Stimulated activated CD8-positive, alpha-beta memory T cell treated with anti-CD3 and anti-CD28 coated beads, Interleukin-15, amount 100 ng/mL, for 48 hours (primary cell): ENCODE data around the gene UXS1.
"Not testable (repeated sequence)": the region's sequence is repeated elsewhere in the genome, so short reads cannot be mapped to it uniquely, and the experiment has no call there.

ENCODE experiments used
- DNase-seq, 2 donors: peaks; one replicate each; pipeline ENCODE4 v3.0.0-alpha.2; 2020; ENCODE audit warnings: low read depth in 2 of 2

UXS1 gene

DNA sequence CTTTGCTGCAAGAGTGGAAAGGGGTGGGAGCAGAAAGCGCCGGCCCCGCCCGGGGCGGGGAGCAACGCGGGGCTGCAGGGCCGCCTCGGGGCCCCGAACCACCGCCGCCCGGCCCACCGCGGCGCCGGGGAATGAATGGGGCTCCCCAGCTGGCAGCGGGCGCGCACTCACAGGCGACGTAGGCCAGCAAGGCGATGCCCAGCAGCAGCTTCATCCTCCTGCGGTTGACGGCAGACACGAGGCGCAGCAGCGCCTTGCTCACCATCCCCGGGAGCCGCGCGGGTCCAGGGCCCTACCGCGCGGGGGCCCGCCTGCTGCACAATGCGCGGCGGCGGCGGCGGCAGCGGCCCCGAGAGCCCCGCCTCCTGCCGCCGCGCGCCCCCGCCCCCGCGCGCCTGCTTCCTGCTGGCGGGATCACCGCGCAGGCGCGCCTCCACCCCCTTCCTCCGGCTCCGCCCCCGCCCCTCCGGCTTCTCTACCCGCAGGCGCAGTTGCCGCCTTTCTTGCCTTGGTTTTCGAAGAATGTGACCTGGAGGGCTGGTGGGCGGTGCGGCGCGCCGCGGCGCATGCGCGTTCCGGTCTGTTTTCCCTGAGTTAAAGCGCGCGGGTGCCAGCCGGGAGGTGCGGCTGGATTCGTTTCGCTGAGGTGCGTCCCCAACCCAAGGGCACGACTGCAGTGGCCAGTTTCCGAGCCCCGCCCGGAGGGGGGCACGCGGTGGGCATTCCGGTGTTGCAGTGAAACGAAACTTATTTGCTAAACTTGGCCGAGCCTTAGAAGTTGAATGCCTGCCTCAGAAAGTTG is at the start of gene UXS1:
Gene UXS1 (minus strand): TSS at position 325 of the 802 bp plus-strand sequence. CDS start 60 bp downstream, at position 265.
- peak; percentile 98 to 99 for DNase-seq

DNA sequence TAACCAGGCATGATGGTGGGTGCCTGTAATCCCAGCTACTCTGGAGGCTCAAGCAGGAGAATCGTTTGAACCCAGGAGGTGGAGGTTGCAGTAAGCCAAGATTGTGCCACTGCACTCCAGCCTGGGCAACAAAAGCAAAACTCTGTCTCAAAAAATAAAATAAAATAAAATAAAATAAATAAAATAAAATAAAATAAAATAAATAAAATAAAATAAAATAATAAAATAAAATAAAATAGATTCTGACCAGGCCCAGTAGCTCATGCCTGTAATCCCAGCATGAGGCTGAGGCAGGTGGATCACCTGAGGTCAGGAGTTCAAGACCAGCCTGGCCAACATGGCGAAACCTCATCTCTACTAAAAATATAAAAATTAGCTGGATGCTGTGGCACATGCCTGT is 45.4 kb upstream of the UXS1 start:
- not testable (repeated sequence) for DNase-seq

DNA sequence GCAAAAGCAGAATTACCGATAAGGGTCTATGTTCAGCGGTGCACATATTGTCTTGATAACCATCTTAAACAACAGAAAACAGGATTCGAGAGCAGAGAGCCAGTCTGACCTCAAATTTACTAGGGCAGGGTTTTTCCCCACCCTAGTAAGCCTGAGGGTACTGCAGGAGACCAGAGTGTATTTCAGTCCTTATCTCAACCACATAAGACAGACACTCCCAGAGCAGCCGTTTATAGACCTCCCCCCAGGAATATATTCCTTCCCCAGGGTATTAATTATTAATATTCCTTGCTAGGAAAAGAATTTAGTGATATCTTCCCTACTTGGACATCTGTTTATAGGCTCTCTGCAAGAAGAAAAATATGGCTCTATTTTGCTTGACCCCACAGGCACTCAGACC is 41.3 kb upstream of the UXS1 start:
- DNase-seq = not testable (repeated sequence)

DNA sequence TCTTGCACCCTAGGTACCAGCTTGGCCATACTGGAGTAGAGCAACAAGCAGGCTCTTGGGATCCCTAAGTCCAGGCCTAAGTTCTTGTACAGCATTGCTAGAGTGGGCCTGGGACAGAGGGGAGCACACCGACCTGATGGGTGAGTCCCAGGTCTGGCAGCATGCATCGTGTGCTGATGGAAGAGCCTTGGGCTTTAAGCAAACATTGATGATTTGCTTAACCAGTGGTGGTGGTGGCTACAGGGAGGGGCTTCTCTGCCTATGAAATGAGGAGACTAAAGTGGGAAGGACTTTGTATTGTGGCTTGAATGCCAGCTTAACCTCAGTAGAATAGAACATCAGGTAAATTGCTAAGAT is 39.2 kb upstream of the UXS1 start:
- DNase-seq = no peak

DNA sequence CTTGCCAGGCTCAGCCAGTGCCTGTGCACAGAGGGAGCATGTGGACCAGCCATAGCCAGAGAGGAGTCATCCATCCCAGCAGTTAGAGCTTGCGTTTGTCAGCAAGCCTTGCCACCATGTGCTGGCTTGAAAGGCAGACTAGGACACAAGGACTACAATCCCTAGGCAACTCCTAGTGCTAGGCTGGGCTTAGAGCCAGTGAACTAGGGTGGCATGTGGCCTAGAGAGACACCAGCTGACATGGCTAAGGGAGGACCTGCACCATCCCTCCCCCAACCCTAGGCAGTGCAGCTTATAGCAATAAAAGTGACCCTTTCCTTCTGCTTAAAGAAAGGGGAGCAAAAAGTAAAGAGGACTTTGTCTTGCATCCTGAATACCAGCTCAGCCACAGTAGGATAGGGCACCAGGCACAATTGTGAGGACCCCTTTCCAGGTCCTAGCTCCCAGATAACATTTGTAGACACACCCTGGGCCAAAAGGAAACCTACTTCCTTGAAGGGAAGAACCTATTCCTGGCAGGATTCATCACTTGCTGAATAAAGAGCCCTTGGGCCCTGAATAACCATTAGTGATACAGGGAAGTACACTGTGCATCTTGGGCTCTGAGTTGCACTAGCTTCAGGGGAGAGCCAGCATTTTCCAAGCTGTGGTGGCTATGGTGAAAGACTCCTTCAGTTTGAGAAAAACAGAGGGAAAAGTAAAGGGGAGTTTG is 38.7 kb upstream of the UXS1 start:
- DNase-seq = no peak

DNA sequence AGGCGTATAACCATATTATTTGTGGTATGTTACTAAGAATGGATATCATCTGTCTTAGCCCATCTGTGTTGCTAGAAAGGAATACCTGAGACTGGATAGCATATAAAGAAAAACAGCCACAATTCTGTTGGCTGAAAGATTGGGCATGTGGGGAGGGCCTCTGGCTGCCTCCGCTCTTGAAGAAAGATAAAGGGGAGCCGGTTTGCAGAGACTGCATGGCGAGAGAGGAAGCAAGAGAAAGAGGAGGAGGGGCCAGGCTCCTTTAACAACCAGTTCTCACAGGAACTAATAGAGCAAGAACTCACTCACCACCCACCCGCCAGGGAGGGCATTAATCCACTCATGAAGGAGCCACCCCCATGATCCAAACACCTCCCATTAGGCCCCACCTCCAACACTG is 29.2 kb upstream of the UXS1 start:
- DNase-seq = no peak

DNA sequence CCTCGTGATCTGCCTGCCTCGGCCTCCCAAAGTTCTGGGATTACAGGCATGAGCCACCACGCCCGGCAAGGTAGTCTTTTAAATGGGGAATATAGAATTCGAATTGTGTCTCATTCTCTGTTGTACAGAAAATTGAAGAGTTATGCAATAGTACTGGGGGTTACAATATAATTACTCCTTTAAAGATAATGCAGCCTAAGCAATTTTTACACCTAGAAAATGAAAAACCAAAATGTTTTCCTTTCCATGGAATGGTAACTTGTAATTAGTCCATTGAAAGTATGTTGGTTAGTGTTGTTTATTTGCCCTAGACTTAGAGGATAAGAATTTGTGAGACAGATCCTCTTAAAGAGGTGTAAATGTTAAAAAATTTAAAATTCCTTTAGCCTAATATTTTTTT is 28.0 kb upstream of the UXS1 start:
- not testable (repeated sequence) for DNase-seq

DNA sequence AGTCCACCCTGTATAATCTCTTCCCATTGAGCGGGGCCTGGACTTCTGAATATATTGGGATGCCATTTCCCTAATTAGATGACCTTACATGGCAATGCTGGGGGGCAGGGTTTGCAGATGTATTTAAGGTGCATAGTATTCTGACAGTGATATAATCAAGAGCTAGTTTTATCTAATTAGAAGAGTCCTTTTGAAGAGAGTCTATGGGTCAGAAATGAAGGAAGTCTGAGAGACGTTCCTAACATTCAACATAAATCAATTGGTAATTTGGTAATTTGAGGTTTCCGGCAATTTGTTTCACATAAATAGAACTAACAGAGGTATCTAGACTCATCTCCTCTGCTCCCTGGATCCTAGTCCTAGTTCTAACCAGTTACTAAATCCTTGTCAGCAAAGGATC is 25.7 kb upstream of the UXS1 start:
- DNase-seq = no peak

DNA sequence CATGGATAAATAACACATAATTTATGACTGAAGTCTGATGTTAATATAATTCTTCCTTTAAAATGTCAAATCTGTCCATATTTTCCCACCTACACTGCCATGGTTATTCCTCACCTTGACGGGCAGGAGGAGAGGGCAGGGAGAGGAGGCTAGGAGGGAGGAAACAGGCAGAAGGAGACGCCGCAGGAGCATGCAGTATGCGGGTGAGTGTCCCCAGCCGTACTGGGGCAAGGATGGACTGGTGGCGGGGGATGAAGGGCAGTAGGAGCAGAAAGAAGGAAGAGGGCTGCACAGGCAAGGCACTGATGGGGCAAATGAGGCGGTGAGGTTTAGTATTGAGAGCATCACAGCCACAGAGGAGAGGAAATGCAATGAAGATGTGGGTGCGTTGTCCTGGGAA is 25.1 kb upstream of the UXS1 start:
- not testable (repeated sequence) for DNase-seq

DNA sequence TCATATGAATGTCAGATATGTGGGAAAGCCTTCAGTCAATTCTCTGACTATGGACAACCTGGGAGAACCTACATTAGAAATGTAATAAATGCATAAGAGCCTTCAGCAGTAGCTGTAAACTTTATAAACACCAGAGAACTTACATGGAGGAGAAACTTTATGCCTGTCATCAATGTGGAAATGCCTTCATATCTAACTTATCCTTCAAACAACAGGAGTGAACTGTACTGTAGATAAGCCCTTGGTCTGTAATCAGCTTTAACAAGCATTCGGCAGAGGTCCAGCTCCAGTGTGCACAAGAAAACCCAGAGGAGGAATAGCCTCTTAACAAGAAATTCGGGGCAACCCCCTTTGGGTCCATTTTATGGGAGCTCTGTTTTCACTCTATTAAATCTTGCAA is 14.8 kb upstream of the UXS1 start:
- no peak for DNase-seq

DNA sequence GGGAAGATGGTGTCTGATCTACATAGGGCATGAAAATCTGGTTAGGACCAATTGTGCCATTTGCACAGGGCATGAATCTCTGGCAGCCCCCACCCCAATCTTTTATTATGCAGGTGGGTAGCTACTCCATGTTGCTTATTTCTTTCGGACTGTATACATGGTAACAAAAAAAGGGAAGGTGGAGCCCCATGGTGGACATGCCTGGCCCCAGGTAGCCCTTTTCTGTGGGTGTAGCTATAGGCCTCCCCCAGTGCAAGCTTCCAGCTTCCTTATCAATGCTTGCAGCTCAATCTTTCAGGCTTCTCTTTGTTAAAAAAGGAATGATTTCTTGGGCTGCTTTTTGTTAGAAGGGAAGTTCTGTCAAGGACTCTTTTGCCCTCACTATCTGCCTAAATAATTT is 14.3 kb upstream of the UXS1 start:
- DNase-seq = no peak

DNA sequence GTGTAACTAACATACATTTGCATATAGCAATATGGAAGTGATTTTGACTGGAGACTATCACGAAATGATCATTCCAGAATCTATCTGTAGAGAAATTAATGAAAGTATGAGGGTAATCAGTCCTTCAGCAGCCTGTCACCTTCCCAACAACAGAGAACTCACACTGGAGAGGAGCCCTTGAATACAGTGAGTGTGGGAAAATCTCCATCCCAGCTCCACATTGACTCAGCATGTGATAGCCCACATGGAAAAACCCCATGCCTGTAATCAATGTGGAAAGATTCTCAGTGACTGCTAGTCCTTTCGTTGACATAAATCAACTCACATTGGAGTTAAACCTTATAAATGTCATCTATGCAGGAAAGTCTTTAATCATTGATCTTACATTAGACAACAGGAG is 13.1 kb upstream of the UXS1 start:
- DNase-seq = no peak

DNA sequence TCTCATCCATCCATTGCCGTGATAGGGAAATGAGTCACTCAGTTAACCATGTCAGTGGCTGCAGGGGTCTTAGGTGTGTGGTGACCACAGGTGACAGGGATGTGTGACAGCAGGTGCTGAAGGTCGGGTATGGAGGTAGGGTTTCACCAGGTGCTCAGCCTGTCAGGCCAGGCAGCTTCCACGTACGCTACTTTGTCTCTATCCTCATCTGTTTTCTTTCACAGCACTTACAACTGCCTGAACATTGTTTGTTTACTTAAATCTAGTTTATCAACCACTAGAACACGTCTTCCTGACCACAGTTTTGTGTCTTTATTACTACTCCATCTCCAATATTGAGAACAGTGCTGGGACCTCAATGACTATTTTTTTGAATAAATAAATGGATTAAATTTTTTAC is 11.4 kb upstream of the UXS1 start:
- DNase-seq = no peak

DNA sequence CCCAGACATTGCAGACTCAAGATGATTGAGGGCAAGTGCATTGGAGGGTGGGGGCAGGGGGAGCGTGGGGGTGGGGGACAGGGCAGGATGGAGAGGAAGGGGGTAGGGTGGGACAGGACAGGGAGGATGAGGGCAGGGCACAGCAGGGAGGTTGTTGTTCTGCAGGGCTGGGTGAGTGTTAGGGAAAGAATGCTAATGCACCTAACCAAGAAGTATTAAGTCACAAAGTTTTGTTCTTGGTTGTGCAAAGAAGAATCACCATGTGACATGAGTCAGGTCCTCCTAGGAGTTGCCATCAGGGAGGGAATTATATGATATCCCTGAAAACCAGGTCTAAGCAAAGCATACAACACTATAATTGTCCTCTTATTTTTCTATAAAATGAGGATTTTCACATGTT is 10.4 kb upstream of the UXS1 start:
- DNase-seq = not testable (repeated sequence)

DNA sequence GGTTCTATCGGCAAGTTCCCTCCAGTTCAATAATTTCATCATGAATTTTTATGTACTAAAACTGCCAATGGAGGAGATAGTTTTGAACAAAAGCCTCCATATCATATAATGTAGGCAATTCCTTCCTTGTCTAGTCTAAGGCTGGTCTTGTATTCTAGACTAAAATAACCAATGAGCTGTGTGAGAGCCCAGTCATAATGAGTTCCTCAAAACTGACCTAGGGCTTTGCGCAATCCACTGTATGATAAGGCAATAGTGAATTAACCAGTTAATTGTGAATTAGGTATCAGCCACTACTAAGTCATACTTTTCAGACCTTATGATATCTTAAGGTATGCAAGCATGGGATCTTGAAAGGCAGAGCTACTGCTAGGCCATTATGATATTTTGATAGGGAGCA is 7.6 kb upstream of the UXS1 start:
- no peak for DNase-seq

DNA sequence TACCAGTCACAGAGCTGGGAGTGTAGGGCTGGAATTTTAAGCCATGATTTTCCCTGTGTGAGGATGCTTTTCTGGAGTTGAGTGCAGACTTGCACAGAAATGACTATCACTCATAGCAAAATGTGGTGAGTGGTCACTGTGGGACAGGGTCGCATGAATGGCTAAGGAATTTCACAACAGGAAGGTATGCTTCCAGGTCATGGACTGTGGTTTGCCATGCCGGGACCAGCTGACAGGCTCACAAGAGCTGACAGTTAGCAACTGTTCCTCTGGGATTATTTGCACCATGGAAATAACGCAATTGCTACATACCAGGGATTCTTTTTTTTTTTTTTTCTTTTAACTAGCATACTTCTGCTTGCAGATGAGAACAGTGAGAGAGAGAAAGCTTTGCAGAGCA is 3.8 kb upstream of the UXS1 start:
- no peak for DNase-seq

DNA sequence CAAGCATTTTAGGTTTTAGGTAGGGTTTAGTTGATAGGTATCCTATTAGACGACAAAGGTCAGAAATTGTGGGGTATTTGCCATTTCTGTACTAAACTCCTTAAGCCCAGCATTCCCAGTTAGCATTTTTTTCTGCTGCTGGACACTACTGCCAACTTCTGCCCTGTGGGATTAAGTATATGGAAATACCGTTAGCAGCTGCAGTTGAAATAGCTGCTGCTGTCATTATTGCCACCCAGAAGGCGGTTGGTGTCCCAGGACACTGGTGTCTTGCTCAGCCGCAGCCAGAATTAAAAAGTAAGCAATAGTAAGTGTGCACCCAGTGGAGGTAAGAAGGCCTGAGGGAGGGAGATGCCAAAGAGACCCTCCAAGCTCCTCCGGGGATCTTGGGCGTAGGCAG is 1.9 kb upstream of the UXS1 start:
- no peak for DNase-seq

DNA sequence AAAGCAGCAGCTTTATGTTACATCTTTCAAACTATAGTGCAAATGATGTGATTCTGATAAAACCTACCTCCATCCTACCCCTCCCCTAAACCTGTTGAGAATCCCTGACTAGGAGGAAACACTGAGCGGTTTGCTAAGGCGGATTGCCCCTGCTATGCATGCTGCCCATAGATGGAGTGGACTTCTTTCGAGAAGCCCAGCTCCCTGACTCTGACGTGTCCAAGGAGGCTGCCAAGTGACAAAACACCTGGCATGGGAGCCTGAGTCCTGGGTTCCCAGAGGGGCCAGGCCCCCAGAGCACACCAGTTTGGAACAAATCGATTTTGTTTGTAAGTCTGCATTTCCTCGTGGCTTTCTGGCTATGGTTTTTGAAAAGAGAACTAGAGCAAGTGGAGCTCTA is 1.4 kb upstream of the UXS1 start:
- no peak for DNase-seq

DNA sequence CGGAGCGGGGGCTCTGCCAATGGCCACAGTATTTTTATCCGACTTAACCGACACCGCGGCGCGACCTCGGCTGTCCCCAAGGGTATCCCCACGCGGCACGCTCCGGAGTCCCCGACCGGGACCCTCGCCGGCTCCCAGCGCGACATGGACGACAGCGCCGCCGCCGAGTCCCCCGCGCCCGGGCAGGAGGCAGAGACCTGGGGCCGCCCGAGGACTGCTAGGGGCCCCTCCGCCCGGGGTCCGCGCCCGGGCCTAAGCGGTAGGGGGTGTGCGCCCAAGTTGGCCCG is 468 bp downstream of the UXS1 start:
- no peak for DNase-seq

DNA sequence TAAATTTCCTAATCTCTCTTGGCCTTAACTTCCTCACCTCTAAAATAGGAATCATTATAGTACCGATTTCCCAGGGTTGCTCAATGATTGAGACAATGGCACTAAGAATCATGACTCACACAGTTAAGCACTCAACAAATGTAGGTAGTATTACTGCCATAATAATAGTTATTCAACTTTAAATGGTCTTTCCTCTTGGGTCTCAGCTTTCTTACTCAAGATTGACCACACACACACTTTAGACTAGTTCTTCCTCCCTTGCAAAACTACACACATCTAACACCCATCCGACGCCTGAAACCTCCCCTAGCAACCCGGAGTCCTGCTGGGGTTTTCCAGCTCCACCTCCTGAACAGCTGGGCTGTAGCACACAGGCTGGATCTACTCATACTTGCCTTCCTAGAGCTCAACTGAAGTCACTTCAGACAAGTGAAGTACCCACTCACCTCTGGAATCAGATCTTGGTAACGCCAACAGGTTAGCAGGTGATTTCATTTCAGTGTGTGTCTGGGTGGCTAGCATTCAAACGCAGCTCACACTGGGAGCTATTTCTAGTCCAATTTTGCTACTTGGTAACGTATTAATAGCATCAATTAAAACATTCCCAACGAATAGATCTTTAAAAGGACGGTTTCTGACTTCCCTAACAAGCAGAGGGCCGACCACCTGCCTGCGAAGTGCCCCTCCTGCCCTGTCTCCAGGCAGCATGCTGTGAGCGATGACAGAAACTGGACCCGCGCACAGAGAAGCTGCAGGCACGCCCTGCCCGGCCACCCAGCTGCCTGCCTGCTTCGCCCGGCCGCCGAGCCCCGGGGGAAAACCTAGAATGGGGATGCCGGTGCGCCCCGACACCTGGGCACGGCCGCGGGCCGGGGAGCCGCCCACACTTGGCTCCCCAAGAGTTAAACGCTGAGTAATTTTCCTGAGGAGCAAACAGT is 1.1 kb downstream of the UXS1 start:
- DNase-seq = peak; percentile 45 to 52

DNA sequence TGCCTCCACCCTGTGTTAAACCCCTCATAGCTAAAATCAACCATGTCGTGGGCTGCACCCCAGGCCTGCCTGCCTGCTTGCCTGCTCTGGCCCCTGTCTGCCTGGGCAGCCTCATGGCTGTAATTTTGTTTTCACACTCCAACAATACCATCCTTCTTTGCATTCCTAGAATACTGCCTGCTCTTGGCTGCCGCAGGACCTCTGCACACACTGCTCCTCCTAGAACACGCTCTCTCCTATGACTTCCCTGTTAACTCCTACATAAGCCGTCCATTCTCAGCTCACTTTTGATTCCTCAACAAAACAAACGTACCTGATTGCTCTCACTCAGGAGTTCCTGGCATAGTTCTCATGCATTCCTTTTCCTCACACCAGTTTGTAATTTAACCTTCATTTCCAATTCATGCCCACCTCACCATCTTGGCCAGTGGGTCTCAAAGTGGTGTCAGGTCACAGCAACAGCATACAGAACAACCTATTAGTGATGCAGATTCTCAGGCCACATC is 2.5 kb downstream of the UXS1 start:
- no peak for DNase-seq

DNA sequence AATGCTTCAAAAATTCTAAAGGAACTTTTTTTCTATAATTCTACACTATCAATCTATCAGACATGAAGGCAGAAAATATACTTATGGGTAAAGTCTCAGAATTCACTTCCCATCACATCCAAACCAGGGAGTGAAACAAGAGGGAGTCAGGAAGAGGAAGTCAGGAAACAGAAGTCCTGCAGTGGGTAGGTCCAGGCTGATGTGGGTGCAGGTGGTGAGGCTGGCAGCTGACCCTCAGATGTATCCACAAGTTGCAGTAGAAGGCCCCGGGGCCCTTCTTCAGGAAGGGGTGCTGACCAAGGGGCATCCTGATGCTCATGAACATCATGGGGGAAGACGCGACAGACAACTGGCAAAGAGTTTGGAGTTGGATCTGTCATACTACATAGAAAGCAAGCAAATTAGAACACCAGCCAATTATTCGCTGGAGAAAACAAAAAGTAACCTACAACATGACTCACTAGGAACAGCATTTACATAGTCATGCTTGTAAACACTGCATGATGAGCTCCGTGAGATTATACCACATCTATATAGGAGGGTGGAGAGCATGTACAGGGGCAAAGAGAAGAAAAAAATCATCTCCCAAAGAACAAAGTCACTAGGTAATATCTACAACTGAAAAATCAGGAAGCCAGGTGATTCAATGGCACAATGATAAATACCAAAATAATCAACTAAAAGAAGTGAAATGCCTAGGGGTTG is 4.2 kb downstream of the UXS1 start:
- DNase-seq = no peak
